Measurements from ENCODE around the gene IGF2BP2. TPM values are rescaled to one million over a fixed set of nuclear protein-coding genes. Genes with fewer than 3 reads are reported as not detected.

The IGF2BP2 gene
- total and polyA plus RNA-seq, 9 of the 15 experiments (the other 6 are each of a cell fraction or from before 2014, with no cell fraction given) = 3.2 to 59.6 (median 30.5) TPM

DNA sequence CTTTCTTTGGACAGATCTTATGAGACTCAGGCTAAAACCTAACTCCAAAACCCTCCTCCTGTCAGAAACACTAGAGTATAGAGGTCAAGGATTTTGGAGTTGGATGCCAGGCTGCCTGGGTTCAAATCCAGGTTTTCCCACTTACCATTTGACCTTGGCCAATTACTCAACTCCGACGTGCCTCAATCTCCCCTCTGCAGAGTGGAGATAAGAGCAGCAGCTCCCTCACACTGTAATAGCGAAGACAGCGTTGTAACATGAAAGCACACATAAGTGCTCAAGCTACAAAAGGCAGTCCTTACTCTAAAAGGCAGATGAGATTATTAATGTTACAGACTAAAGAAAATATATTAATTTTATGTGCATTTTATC is 90.1 kb downstream of the IGF2BP2 start (continued):
- TF ChIP-seq TCF3 (CRISPR knock-in tag; IDR thresholded peaks at IDR 0.05) (peak; percentile 84), PRPF4 (IDR thresholded peaks at IDR 0.05; ENCODE audit: insufficient read depth, low read depth, low read length, poor library complexity, severe bottlenecking) (no peak), ASH1L (IDR thresholded peaks at IDR 0.05; ENCODE audit: borderline replicate concordance, low read depth, partially characterized antibody) (no peak), SMC3 (conservative IDR thresholded peaks at IDR 0.05; ENCODE audit: insufficient read depth, low read depth, low read length) (no peak), ZBTB1 (CRISPR knock-in tag; IDR thresholded peaks at IDR 0.05; ENCODE audit: borderline replicate concordance, low read depth) (no peak), CXXC5 (CRISPR knock-in tag; IDR thresholded peaks at IDR 0.05) (peak; percentile 87), HNRNPH1 (optimal IDR thresholded peaks at IDR 0.05; ENCODE audit: low read depth, low read length) (no peak), TAL1 (IDR thresholded peaks at IDR 0.05) (peak; percentile 74), PHB (CRISPR knock-in tag; IDR thresholded peaks at IDR 0.05) (no peak), ZNF165 (CRISPR knock-in tag; IDR thresholded peaks at IDR 0.05; ENCODE audit: borderline replicate concordance) (no peak), ARID1B (IDR thresholded peaks at IDR 0.05) (peak; percentile 88), HIVEP1 (CRISPR knock-in tag; IDR thresholded peaks at IDR 0.05) (no peak), MED1 (CRISPR knock-in tag; IDR thresholded peaks at IDR 0.05; ENCODE audit: borderline replicate concordance) (no peak), ZNF766 (CRISPR knock-in tag; conservative IDR thresholded peaks at IDR 0.05) (no peak), SAFB (IDR thresholded peaks at IDR 0.05; ENCODE audit: borderline replicate concordance, low read depth, low read length) (no peak), ILK (tag; IDR thresholded peaks at IDR 0.05; ENCODE audit: borderline replicate concordance, low read depth) (no peak), TEAD4 (IDR thresholded peaks at IDR 0.05; ENCODE audit: low read length) (peak; percentile 80), TEAD4 (CRISPR knock-in tag; IDR thresholded peaks at IDR 0.05; ENCODE audit: borderline replicate concordance) (no peak), POLR2AphosphoS5 (IDR thresholded peaks at IDR 0.05; ENCODE audit: control insufficient read depth, insufficient read depth, low read depth, low read length) (peak; percentile 67; the same call in 1 of the 2 replicates), XRCC5 (IDR thresholded peaks at IDR 0.05; ENCODE audit: low read depth, low read length) (0 out of 2 replicates have a peak, but pooled peaks have one; percentile 42), MCM7 (IDR thresholded peaks at IDR 0.05) (no peak), POLR3G (IDR thresholded peaks at IDR 0.05; ENCODE audit: extremely low read depth, insufficient read length, insufficient replicate concordance) (no peak), KLF13 (tag; IDR thresholded peaks at IDR 0.05; ENCODE audit: borderline replicate concordance, low read depth) (no peak), ESRRA (IDR thresholded peaks at IDR 0.05; ENCODE audit: borderline replicate concordance, low read depth) (peak; percentile 72), BRCA1 (IDR thresholded peaks at IDR 0.05) (no peak), BRCA1 (CRISPR knock-in tag; IDR thresholded peaks at IDR 0.05) (no peak), SMARCE1 (IDR thresholded peaks at IDR 0.05) (peak; percentile 51; the same call in 1 of the 2 replicates), ETV6 (IDR thresholded peaks at IDR 0.05; ENCODE audit: borderline replicate concordance in 1 of 2, low read depth in 2 of 2, low read length in 1 of 2) (no peak), ETV6 (CRISPR knock-in tag; IDR thresholded peaks at IDR 0.05; ENCODE audit: borderline replicate concordance) (no peak), MAZ (CRISPR knock-in tag; conservative IDR thresholded peaks at IDR 0.05 in 1 of 2, IDR thresholded peaks at IDR 0.05 in 1 of 2) (no peak), ZNF24 (IDR thresholded peaks at IDR 0.05) (no peak)
- TF ChIP-seq, protein P1, sequence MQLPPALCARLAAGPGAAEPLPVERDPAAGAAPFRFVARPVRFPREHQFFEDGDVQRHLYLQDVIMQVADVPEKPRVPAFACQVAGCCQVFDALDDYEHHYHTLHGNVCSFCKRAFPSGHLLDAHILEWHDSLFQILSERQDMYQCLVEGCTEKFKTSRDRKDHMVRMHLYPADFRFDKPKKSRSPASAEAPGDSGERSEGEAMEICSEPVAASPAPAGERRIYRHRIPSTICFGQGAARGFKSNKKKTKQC (CRISPR knock-in tag; IDR thresholded peaks at IDR 0.05) = no peak
